GM12801 (cell line): ENCODE results near the gene ZBTB16.

Source experiments
- CTCF ChIP-seq: IDR thresholded peaks from one replicate; pipeline ENCODE4 v1.5.1; 2011; ENCODE audit warnings: control low read depth; ENCODE audit not compliant: insufficient read length; ENCODE audit errors: extremely low read depth

The ZBTB16 gene

GRCh38 chr11:114161486-114162250 is 102.2 kb downstream of the ZBTB16 start:
- TF ChIP-seq CTCF, result no peak

GRCh38 chr11:114162719-114163123 is 103.2 kb downstream of the ZBTB16 start:
- TF ChIP-seq CTCF, result no peak

GRCh38 chr11:114163229-114163631 is 103.7 kb downstream of the ZBTB16 start:
- TF ChIP-seq CTCF, result no peak

- no peak for TF ChIP-seq CTCF
Measured at GRCh38 chr11:114163830-114164401, 104.4 kb downstream of the ZBTB16 start.

- no peak for TF ChIP-seq CTCF
Measured at GRCh38 chr11:114164546-114164945, 105.0 kb downstream of the ZBTB16 start.

- no peak for TF ChIP-seq CTCF
Measured at GRCh38 chr11:114165326-114166230, 106.1 kb downstream of the ZBTB16 start.

GRCh38 chr11:114166362-114166761 is 106.9 kb downstream of the ZBTB16 start:
- TF ChIP-seq CTCF, result no peak
